HG02610 (cell line): ENCODE data around the gene LRIG1.
A peak's percentile ranks its signal among the peaks of the same experiment; 100 is the strongest.

Experiments
- ATAC-seq: cut with Tn5 transposase; IDR thresholded peaks from one replicate; pipeline ENCODE4 v1.9.1; 2021; ENCODE audit warnings: mild to moderate bottlenecking, moderate library complexity; ENCODE audit not compliant: unreplicated experiment

Gene LRIG1

DNA sequence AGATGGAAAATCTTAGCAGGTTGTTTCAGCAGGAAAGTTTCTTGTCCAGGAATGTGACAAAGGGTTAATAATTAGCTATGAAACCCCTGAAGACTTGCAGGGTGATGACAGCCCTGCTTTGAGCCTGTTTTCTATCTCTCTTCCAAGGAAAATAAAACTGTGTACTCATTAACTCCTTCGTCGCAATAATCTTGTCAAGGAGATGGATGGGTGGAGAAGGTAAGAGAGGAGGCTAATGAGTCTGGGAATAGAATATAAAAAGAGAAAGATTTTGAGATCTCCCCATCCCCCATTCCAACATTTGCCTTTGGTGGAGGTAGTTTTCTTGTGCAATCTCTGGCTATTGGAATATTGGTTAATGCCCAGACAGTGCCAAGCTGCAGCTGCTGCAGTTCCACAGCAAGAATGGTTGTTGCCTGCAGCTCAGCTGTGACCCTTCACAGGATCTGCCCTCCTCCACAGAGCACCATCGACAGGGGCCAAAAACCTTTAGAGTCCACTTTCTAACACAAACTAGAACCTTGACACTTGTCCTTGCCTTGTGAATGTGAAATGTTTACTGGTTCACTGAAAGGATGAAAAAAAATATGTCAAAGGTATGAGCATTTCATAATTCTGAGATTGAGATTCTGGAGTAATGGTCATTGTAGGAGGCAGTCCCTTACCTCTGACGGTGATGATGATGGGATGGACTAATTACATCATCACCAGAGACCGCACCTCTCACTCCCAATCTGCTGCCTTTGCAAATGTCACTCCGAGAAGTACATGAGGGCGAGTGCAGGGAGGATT lies 4.2 kb upstream of the LRIG1 start:
- no peak for ATAC-seq

DNA sequence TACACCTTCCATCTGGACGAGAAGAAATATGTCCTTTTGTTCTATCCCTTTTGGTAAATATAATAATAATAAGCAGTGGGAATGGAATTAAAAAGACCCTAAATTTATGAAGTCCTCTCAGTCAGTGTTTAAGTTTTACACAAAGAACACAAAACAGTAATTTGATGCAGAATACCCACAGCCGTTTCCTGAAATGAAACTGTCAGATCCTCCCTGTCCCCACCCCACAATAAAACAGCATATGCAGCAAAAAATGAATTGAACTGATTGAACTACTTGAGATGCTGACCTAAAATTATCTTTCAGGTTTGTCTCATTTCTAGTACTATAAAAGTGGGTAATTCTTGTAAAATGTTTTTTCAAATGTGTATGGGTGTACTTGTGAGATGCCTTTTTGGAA lies 2.2 kb upstream of the LRIG1 start:
- no peak for ATAC-seq

DNA sequence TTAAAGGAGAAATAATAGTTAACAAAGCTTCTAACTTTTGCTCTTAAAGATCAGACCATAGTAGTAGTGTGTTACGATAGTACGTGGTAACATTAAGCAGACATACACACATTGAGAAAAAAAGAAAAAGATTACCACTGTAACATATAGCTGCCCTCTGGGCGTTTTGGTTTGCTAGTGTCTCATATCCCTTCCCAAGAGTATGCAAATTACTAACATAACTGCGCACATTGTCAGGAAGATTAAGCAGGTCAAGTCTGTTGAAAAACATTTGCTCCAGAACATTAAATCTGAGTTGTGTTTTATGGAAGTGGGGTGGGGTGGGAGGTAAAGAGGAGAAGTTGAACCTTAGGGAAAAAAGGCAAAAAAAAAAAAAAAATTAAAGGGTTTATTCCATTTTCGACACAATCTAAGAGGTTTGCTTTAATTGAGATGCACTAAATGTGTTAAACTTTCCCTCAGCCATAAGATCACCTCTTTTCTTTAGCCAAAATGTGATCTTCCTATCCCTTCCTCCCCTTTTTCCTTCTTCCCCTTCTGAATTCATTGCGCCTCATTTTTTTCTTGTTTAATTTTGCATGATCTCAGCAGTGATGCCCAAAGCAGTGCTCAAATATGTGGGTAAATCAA lies 1.5 kb upstream of the LRIG1 start:
- no peak for ATAC-seq

DNA sequence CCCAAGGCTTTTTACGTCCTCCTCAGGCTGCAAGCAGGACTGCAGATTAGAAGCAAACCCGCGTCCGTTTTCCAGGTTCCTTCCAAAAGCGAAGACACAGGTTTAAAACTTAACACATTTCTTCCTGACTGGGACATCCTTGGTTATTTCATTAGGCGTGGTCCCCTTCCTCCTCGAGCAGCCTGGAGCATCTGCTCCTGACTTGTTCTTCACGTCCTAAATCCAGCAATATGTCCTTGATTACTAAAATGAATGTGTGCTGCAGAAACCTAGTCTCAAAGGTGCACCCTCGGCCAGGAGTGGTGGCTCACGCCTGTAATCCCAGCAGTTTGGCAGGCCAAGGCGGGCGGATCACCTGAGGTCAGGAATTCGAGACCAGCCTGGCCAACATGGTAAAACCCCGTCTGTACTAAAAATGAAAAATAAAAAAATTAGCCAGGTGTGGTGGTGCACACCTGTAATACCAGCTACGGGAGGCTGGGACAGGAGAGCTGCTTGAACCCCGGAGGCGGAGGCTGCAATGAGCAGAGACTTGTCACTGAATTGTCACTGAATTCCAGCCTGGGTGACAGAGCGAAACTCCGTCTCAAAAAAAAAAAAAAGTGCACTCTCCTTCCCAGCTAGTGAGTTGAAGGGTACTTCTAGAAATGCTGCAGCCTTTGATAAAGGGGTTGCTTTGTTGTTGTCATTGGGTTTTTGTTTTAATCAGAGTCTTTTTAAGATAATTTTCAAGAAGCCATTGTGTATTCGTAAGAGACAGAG lies 842 bp upstream of the LRIG1 start:
- no peak for ATAC-seq

DNA sequence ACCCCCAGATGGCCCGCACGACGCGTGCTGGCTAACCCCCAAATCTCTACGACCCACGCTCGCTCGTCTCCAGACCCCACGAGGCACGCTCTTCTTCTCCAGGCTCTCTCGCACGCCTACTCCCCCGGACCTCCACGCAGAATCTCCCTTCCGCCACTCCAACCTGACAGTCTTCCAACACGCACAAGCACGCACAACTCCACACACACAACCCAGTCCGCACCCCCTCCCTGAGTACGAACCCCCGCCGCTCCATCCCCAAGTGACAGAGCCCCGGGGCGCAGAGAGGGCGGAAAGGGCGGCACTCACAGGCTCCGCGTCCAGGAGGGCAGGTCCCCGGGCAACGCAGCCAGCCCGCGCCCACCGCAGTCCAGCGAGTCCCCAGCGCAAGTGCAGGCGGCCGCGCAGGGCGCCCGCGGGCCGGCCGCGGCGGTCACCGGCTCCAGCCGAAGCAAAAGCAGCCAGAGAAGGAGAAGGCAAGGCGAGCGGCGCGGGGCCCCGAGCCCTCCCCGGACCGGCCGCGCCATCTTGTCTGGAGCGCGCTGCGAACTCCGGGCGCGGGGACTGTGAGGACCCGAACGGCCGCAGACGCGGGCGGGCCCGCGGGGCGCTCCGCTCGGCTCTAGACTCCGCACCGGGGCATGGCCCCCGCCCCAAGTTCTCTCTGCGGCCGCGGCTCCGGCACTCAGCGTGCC lies 794 bp downstream of the LRIG1 start:
- ATAC-seq, result peak; percentile 16

DNA sequence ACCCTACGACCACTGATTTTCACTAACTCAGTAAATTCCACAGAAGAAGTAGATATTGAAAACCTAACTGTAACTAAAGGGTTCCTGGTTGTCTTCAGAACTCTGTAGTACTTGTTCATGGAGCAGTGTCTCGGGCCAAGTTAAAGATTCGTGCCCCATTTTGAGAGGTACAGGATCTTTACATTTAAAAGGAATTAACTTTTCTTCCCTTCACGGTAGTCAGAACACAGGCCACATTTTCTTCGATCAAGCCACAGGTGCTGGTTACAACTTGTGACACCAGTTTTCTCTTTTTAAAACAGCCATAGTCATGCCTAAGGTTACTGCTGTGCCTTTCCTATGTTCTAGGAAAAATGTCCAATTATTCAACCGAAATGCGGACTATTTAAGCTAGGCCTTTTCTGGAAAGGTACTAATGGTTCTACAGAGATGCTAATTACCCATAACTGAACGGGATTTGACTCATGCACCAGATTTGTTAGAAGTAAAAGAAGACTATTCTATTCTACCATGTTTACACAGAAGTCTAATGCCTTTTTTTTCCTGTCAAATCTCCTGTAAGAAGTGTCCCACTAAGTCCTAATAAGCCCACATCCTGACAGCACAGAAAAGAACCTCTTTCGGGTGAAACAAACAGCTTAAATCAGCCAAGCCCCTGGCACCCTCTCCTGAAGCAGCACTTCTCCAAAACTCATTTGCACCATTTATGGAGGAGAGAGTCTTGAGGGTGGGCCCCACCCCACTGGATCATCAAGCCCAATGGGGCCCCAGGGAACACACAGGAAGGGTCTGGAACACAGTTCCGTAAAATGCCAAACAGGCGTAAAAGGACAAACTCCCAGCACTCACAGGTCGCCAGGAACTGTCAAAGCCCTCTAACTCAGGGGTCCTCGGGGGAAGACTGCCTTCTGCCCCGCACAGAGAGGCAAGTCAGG lies 1.9 kb downstream of the LRIG1 start:
- no peak for ATAC-seq

DNA sequence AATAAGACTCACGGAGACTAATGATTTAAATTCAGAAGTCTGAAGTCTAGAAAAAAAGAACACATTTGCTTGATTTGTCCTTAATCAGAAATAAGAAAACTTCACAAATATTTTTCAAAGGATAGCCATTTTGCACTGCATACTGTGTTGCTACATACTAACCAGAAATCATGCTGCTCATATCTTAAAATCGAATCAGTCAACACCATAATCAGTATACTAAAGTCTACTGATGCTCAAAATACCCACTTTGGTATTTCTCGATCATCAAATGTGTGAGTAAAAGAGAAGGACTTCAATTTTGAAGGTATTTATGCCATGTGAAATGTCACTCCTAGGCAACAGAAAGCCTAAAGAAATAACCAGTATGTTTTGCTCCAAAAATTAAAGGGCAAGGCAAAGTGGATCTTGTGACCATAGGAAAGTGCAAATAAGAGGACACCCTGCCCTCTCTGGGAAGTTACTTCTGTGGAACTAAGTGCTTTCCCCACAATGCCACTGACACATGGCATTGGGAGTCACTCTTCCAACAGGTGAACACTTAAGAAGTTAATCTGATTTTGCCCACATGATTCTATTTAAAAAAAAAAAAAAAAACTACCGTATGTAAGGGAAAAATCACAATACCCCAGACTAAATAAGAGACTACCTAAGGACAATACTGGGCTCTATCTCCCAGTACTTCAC lies 2.7 kb downstream of the LRIG1 start:
- ATAC-seq, result no peak

DNA sequence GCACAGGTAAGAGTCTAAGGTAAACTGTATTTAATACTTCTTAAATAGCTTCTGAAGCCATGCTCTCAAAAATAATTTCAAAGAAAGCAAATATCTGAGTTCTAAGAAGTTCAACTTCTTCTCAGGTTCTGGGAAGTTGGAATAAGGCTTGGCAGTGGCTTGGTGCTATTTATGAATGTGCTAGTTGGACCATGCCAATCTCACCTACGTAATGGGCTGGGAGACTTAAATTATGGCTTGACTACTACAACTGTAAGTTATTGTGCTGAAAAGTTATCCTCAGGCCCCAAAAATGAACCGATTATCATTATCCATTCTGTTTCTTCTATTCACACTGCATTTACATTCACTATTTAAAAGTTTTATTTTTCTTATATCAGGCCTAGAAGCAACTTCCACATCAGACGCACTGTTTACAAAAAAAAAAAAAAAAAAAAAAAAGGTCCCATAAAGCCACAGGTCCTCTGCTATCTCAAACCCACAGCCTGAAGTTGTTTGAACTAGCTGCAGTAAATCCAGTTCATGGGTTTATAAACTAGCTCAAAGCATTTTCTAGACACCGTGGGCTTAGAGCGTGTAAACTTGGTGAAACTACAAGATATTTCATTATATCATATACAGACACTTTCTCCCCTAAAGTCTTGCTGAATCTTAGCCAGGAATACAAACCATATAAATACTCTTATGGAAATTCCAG lies 3.4 kb downstream of the LRIG1 start:
- no peak for ATAC-seq

DNA sequence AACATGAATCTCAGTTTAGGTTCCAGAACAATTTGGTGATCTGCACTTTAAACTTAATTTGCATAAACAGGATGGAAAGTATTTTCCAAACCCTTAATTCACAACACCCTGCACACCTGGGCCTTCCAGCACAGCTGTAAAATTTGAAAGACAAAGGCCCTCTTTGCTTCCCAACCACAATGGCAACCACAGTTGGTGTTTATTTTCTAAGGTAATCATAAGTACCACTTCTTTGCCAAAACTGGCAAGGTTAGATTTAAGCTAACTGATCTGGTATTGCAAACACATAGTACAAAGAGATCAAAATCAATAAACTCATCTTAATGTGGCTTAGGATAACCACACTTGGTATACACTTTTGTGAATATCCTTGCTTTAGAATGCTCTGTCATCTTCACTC lies 4.1 kb downstream of the LRIG1 start:
- ATAC-seq, result no peak

DNA sequence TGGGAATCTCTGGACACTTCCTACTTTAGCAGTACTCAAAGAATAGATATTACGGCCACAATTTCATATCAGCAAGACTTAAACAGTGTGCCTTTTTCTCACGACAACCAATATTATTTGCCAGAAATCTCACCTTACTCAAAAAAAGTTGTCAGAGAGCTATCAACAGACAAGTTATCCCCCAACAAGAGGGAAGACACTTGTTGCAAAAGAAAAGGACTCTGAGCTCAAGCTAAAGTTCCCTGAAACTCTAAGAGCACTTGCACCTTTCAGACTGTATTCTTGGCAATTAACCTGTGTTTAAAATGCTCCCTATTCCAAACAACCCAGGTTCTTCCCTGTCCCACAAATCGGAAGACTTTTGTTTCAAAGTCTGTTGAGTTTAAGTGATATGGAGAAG lies 4.5 kb downstream of the LRIG1 start:
- ATAC-seq, result no peak

DNA sequence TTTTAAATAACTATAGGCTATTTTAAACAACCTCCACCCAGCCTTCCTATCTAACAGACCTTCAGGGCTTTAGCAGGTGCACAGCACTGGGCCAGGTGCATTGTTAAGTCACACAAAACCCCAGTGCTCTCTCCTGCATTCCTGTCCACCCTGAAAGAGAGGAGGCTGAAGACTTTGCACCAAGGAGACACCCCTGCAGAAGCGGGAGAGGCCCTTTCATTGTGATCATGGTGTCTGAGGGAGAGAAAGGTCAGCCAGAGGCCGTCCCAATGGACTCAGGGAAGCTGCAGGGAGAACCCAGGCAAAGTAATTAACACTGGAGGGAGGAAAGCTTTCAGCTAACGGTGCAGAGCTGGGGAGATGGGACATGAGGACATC lies 5.2 kb downstream of the LRIG1 start:
- no peak for ATAC-seq

DNA sequence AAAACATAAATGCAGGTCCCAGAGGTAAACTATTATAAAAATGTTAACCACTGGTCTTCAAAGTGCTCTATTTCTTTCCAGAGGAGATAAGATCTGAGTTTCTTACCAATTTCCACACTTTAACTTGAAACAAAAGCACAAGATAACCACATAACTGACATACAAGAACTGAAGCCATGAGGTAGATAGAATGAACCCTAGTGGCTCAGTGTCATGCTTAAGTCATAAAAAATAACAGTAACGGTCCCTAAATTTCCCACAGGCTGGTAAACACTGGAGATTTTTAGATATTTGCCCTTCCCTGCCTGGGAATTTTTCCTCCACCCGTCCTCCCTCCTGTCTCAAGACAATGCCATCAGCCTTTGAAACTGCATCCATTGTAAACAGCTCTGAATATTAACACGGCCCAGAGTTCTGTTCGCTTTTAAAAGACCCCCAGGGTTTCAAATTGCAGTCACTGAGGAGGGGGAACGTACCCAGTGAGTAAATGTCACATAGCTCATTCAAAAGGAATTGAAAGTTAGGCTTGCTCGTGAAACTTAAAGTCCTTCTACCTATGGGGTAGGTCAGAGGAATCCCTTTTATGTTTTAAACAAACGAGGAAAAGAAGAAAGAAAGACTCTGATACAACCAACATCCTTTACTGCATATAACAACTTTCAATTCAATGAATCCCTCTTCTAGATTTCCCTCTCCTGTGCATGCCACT lies 5.7 kb downstream of the LRIG1 start:
- ATAC-seq, result no peak

DNA sequence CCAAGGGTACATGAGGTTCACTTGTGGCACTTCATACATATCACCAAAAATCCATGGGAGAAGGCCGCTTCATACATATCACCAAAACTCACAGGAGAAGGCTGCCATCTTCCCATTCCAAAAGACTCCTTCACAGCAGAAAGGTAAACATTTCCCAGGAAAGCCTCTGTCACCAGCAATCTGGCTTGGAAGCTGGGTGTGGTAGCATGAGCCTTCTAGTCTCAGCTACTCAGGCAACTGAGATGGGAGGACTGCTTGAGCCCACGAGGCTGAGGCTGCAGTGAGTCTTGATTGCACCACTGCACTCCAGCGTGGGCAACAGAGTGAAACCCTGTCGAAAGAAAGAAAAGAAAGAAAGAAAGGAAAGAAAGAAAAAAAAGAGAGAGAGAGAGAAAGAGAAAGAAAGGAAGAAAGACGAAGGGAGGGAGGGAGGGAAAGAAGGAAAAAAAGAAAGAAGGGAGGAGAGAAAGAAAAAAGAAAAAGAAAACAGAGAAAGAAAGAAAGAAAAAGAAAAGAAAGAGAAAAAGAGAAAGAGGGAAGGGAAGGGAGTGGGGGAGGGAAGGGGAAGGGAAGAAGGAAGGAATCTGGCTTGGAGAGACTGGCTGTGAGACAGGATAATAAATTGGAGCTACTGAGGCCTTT lies 7.2 kb downstream of the LRIG1 start:
- no peak for ATAC-seq

DNA sequence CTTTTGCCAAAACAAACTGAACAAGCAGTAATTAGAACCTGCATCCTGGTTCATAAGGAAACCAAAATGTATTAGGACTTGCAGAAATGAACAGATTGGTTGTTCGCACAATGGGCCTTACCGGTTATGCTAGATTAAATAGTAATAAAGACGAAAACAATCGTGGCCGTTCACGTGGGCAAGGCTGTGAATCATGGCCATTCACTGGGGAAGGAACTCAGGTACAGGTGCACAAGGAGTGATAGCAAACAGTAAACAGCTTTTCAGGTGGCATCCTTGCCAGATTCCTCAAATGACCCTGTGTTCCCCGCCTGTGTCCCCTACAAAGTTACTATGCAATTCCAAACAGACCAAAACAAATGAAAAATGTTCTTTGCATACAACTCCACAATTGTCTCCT lies 8.2 kb downstream of the LRIG1 start:
- no peak for ATAC-seq

DNA sequence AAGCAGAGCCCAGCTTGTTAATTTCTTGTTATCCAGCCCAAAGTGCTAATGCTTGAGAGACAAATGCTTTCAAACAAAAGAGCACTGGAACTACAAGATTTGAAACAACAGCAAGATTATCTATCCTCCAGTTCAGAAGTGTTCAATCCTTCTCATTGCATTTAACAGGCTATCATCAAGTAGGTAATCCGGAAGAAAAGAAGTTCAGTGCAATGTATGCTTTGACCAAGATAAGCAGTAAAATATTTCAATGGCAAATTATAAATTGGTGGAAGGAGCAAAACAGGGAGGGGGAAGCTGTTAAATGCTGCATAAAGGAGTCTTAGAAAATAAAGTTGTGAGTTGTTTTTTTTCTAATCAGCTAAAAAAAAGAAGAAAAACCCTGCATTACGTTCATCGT lies 8.8 kb downstream of the LRIG1 start:
- no peak for ATAC-seq

DNA sequence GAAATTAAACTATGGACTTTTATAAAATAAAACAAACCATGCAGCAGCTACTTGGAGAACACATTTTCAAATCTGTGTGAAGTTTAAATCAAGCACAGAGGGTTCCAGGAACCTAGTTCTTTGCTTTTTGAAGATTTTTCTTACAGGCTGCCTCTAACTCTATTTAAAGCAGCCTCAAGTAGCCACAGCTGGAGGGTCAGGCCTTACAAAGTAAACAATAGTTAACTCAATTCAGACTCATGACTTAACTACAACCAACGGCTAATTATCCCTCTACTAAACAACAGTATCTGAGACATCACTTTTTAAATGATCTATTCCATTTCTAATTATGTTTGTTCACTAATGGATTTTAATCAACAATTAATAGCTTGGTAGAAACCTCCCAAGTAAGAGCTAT lies 9.8 kb downstream of the LRIG1 start:
- no peak for ATAC-seq

DNA sequence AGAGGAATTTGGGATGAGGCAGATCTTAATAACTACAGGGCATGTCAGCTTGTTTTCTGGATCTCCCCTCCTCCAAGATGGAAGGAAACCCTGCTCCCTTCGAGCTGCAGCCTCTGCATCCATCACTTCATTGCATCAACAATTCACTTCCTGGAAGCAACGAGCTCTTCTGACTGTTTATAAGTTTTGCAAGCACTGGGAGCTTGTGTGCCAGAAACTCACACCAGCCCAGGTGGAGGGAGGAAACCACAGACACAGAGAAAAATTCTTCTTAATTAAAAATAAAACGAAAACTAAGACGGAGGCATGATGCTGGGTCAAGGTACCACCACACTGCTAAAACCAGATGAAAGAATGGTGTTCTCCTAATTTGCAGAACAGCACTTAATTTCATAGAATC lies 10.6 kb downstream of the LRIG1 start:
- no peak for ATAC-seq

DNA sequence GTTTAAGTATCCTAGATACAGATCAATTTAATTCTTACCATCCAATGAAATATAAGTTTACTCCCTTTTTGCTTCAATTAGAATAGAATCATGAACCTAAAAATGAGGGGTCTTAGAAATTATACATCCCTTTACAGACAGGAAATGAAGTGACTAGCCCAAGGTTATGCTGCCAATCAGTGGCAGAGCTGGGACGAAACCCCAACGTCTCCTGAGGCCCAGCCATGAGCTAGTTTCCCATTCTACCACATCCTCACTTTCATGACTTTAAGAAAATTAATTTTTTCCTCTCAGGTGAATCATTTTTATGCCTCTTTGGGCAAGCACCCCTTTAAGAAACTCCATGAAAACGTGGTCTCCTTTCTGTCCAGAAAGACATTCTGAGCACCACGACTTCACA lies 11.2 kb downstream of the LRIG1 start:
- ATAC-seq, result no peak
